ENCODE results near the gene LAS1L. TPM values are rescaled to one million over a fixed set of nuclear protein-coding genes. Genes with fewer than 3 reads are reported as not detected.
A peak's percentile ranks its signal among the peaks of the same experiment; 100 is the strongest.

LAS1L gene
- total and polyA plus RNA-seq, 2 donors (not counting 3 experiments of a cell fraction or from before 2014, with no cell fraction given): 22.9 to 34.2 TPM

GRCh38 chrX:65508851-65509250 lies 25.7 kb downstream of the LAS1L start:
- Histone ChIP-seq H2AFZ (ENCODE audit: low read depth, low read length) (no peak overlapping the region), H3K4me1 (ENCODE audit: control insufficient read depth, extremely low read depth, insufficient read depth, low read length) (peaks cover 6% of the 10 kb centered on the region), H3K4me3 (replicated peaks in 1 of 3; ENCODE audit: insufficient read depth in 1 of 3, low read depth in 1 of 3, low read length in 3 of 3) (no peak overlapping the region), H3K9me3 (replicated peaks; ENCODE audit: control insufficient read depth, insufficient read depth, low read length) (no peaks in the 10 kb centered on the region), H3K4me2 (ENCODE audit: insufficient read depth, low read length) (no peak overlapping the region), H3K79me2 (ENCODE audit: control insufficient read depth, insufficient read depth, low read length) (no peaks in the 10 kb centered on the region), H4K20me1 (replicated peaks; ENCODE audit: control insufficient read depth, extremely low read depth, insufficient read depth, low read length) (no peaks in the 10 kb centered on the region), H3K27ac (ENCODE audit: insufficient read depth, low read depth, low read length) (peak overlapping the region; percentile 17), H3K9me1 (replicated peaks; ENCODE audit: control insufficient read depth, extremely low read depth, insufficient read depth, low read length) (no peaks in the 10 kb centered on the region), H3K27me3 (ENCODE audit: control insufficient read depth in 2 of 2, insufficient read depth in 2 of 2, low read length in 2 of 2) (no peaks in the 10 kb centered on the region), H3K9ac (replicated peaks; ENCODE audit: extremely low read depth, insufficient read depth, low read length) (no peak overlapping the region), H3K36me3 (ENCODE audit: control insufficient read depth in 2 of 2, extremely low read depth in 1 of 2, insufficient read depth in 2 of 2, low read length in 2 of 2) (peaks cover 0 to 2% of the 10 kb centered on the region in 2 experiments)
- DNase-seq (ENCODE audit: low read depth, low spot score): peak; percentile 11
- ChIA-PET CTCF (no interaction called here), POLR2A (no interaction called here)
- no peak for TF ChIP-seq MYC (IDR thresholded peaks at IDR 0.05; ENCODE audit: low read depth, low read length)
- no peak for TF ChIP-seq JUN (IDR thresholded peaks at IDR 0.05; ENCODE audit: borderline replicate concordance, insufficient read depth, insufficient read length, low read depth)
- no peak for TF ChIP-seq FOS (IDR thresholded peaks at IDR 0.05; ENCODE audit: borderline replicate concordance, insufficient read depth, low read length)
- no peak for TF ChIP-seq EZH2 (IDR thresholded peaks at IDR 0.05; ENCODE audit: borderline replicate concordance, low read depth, low read length, severe bottlenecking)
- TF ChIP-seq, protein P1, sequence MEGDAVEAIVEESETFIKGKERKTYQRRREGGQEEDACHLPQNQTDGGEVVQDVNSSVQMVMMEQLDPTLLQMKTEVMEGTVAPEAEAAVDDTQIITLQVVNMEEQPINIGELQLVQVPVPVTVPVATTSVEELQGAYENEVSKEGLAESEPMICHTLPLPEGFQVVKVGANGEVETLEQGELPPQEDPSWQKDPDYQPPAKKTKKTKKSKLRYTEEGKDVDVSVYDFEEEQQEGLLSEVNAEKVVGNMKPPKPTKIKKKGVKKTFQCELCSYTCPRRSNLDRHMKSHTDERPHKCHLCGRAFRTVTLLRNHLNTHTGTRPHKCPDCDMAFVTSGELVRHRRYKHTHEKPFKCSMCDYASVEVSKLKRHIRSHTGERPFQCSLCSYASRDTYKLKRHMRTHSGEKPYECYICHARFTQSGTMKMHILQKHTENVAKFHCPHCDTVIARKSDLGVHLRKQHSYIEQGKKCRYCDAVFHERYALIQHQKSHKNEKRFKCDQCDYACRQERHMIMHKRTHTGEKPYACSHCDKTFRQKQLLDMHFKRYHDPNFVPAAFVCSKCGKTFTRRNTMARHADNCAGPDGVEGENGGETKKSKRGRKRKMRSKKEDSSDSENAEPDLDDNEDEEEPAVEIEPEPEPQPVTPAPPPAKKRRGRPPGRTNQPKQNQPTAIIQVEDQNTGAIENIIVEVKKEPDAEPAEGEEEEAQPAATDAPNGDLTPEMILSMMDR (IDR thresholded peaks at IDR 0.05; ENCODE audit: extremely low read depth in 1 of 2, insufficient read depth in 1 of 2, low read depth in 1 of 2, low read length in 2 of 2): no peak
- TF ChIP-seq MAX (IDR thresholded peaks at IDR 0.05; ENCODE audit: insufficient read depth, insufficient read length): no peak
- no peak for TF ChIP-seq POLR2AphosphoS5 (IDR thresholded peaks at IDR 0.05; ENCODE audit: insufficient read depth, low read depth, low read length)
- no peak for TF ChIP-seq POLR2A (IDR thresholded peaks at IDR 0.05; ENCODE audit: low read depth, low read length)
- no peak for TF ChIP-seq GATA2 (IDR thresholded peaks at IDR 0.05; ENCODE audit: insufficient read depth, insufficient read length, low read depth, low read length)
- BruUV-seq (replicated peaks): no TSS peak
- FAIRE-seq: peak; percentile 62
- intact Hi-C loops (cut with micrococcal nuclease) (loop anchor here (1.0 kb wide), 1 partner anchor 15 kb away; no protein-coding TSS in a partner anchor), dilution Hi-C loops (cut with MboI; ENCODE audit: extremely low pct_ligation_motif_present, low sequenced_read_pairs) (no loop called here)

Measured in endothelial cell of umbilical vein (primary cell).